LNCAP (cell line): Measurements from ENCODE around the gene TEX29.

ENCODE experiments used
- CTCF ChIP-seq: fragments of 450-650 bp; IDR thresholded peaks from 2 replicates; pipeline ENCODE4 v1.5.1; 2017; ENCODE audit warnings: mild to moderate bottlenecking

TEX29 gene

GRCh38 chr13:111338841-111339240 lies 18.4 kb downstream of the TEX29 start:
- no peak for TF ChIP-seq CTCF

DNA sequence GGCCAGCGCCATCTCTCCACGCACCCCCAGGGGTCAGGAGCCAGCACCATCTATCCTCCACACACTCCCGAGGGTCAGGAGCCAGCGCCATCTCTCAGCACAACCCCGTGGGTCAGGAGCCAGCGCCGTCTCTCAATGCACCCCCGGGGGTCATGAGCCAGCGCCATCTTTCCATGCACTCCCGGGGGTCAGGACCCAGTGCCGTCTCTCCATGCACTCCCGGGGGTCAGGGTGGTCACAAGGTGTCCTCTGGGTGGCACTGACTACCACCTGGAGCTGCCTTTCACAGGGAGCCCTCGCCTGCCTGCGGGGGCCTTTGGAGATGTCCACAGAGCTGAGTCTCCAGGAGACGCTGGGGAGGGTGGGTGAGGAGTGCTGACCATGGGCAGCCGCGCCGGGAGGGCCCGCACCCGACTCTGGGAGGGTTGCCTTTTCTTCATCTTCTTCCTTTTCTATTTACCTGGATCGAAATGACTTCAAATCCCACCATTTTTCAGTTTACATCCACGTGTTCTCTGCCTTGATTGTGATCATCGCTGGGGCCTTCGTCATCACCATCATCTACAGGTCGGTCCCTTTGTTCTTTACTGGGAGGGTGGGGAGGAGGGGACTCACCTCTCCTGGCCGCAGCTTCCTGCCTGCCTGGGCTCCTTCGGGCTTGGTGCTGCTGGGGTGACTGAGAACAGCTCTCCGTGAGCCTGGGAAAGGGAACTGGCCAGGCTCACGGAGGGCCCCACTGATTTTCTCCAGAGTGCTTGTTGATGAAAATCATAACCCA lies 19.1 kb downstream of the TEX29 start:
- no peak for TF ChIP-seq CTCF

GRCh38 chr13:111341886-111342285 lies 21.4 kb downstream of the TEX29 start:
- TF ChIP-seq CTCF, result no peak

DNA sequence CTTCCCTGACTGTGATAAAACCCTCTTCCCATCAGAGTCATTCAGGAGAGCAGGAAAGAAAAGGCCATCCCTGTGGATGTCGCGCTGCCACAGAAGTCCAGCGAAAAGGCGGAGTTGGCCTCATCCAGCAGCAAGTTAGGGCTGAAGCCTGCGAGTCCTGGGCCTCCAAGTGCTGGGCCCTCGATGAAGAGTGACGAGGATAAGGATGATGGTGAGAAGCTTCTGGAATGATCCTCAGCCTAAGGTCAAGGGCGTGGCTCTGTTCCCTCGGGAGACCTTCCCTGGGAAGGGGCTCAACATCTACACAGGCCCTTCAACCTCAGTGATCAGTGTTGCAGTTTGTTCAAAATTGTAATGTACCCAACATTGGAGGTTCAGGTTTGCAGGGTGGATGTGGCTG lies 22.3 kb downstream of the TEX29 start:
- TF ChIP-seq CTCF, result no peak

DNA sequence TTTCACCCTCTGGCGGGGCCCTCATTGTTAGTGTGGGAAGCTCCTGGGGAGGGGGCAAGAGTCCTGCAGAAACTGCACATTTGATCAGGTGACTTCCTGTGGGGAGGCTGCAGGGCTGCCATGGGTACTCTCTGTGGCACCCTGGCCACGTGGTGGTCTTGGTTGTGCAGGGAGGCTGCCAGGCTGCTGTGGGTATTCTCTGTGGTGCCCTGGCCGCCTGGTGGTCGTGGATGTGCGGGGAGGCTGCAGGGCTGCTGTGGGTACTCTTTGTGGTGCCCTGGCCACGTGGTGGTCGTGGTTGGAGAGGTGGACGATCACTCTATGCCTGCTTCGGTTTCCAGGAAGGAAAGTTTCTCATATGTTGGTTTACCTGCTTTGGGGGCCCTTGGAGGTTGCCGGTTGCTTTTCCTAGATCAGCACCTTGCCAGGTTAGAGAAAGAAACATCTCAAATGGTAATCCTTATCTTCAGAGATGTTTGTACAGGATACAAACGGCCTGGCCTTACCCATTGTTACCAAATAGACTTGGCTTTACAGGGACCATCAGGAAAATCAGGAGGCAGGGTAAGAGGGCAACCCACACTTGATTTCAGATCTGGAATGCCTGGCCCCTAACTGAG lies 22.9 kb downstream of the TEX29 start:
- no peak for TF ChIP-seq CTCF

- TF ChIP-seq CTCF, result peak; percentile 65
Observed at GRCh38 chr13:111344471-111345191, 24.2 kb downstream of the TEX29 start.

DNA sequence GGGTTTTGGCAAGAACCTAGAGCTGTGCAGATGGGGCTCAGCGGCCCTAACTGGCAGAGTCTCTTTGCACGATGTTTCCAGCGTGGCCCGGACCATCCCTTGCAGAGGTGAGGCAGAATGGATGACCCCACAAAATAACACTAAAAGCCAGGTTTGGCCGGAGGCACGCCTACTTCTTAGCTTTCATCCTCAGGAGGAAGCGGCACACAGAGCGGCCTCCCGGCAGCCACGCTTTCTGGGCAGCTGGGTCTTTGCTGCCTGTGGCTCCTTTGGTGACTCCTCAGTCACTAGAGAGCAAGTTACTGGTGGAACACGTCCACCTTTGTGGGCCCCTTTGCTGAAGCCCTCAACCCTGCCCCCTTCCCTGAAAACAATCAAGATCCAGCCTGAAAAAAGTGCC lies 25.2 kb downstream of the TEX29 start:
- no peak for TF ChIP-seq CTCF
